HG03066 (cell line): ENCODE results near the gene ERBB2.
"Not testable (repeated sequence)": the region's sequence is repeated elsewhere in the genome, so short reads cannot be mapped to it uniquely, and the experiment has no call there.

Source experiments
- ATAC-seq: cut with Tn5 transposase; IDR thresholded peaks from one replicate; pipeline ENCODE4 v1.9.1; 2021; ENCODE audit warnings: low read depth; ENCODE audit not compliant: unreplicated experiment

The ERBB2 gene

DNA sequence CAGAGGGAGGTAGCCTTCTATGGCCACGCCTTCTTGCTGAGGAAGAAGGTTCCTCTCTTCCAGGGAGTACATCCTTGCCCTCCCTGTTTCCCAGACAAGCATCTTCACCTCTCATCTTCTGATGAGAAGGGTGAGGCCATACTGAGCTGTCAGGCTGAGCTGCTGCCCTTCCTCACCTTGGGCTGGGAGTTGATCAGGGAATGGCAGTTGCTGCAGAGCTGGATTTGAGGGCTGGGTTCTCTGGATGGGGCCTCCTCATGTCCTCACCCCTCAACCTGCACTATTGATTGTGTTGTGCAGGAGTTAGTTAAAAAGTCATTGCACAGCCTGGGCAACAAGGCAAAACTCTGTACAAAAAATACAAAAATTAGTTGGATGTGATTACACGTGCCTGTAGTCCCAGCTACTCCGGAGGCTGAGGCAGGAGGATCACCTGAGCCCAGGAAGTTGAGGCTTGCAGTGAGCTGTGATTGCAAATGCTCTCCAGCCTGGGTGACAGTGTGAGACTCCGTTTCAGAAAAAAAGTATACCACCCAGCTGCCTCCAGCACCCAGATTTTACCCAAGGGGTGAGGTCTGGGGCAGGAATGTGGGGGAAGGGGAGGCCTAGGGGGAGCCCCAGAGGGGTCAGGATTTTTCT, 2.0 kb downstream of the ERBB2 start:
- no peak for ATAC-seq

DNA sequence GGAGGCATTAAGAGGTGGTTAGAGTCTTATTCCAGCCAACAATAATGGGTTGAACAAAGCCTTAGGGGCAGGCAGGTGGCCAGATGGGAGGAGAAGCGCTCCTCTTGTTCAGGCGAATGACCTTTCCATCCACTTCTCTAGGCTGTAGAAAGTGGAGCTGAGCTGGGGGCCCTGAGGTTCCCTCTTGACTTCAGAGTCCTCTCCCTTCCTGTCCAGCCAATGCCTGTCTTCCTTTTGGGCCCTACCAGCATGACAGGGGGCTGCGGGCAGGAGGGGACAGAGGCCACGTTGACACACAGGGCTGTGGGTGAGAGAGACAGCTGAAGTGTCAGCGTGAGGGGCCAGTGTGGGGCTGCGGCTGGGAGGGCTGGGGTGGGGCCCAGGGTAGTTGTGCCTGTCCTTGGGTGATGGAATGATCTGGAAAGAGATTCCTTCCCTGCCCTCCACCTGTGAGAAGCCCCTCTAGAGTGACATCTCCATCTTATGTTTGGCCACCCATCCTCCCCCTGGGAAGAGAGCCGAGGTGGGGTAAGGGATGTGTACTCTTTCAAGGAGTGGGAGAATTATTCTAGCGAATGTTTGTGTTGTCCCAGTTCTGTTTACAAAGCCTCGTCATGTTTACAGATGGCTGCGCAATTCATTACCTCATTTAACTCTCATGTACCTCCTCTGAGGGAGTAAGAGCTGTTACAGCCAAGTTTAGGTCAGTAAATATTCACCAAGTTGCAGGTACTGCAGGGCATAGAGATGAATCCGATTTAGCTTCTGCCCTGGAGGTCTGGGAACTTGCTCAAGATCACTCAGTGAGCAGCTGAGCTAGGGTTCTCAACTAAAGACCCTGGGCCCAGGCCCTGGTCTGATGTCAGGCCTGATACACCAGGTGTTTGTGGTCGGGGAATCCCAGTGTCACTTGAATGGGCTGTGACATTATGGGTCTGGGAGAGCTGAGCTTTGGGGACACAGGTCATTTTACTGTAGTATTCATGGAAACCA, 3.3 kb downstream of the ERBB2 start:
- ATAC-seq, result no peak

DNA sequence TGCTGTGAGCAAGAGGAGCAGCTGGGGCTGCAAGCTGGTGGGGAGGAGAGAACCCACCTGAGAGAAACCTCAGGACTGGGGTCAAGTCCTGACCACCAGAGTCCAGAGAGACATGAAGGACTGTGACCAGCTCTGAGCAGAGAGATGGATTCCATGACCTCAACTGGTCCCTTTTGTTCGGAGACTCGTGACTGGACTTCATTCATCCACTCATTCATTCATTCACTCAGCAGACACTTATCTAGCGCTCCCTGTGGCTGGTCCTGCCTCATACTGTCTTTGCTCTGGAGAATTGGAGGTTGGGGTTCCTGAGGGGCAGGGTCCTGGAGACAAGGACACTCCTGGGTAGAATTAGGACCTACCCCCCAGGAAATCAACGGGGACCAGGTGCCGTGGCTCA, 4.0 kb downstream of the ERBB2 start:
- no peak for ATAC-seq

DNA sequence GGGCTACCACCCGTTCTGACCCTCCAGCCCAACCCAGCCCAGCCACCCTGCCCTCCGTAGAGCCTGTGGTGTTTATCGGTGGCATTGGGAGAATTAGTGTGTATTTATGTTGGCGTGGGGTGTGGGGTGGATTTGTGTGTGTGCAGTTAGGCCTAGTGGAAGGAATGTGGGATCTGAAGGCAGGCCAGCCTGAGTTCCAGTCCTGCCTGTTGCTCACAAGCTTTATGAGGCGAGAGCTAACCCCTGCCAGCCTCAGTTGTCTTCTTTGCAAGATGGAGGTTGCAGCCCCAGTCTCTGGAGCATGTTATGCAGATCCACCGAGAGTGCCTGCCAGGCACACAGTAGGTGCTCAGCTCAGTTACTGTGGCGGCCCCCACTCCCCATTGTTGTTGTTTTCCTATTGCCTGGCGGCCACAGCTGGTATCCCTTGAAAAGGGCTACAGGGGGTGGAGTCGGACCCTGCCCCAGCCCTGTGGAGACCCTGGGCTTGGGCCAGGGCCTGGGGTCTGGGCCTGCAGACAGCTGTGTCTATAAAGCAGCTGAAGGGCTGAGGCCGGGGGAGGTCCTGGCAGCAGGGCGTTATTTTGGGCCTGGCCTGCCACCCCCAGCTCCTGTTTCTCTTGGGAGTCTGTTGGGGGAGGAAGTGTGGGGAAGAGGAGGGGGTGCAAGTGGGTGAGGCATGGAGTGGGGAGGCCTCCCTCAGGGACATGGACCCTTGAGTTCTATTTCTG, 5.1 kb downstream of the ERBB2 start:
- no peak for ATAC-seq

DNA sequence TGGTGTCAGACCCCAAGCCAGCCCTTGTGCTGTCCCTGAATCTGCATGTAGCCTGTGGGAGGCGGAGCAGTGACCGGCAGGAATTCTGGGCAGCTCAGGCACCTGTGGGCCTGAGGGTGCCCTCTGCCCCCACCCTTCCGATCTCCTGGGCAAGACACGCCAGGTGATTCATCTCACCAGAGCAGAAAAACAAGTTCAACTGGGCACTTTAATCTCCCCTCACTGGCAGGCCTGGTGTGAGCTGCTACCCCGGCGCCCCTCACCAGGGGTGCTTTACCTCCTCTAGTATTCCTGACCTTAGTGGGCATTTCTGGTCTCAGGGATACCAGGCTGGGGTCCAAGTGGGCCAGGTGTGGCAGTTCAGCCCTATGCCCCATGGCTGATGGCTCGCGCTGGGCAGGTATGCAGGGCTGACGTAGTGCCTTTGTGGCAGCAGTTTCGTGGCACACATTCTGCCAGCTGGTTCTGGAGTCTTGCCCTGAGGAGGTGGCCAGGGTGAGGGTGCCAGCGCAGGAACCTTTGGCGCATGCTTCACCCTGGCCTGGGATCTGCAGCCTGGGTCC, 6.0 kb downstream of the ERBB2 start:
- ATAC-seq, result no peak

DNA sequence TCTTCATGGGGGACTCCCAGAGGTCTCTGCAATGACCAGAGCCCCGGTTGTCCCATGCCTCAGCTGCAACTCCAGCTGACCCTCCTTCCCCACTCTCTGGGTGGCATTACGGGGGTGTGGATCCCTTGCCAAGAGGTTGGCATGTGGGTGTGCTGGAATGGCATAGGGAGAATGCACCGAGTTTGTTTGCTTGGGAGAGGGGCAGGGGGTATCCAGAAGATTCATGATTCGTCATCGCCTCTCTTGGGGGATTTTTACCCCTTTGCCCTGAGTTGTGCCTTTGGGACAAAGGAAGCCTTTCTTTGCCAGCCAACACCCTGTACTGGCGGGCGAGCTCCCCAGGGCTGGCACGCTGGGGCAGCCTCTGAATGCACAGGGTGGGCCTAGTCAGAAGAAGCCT, 6.5 kb downstream of the ERBB2 start:
- ATAC-seq, result no peak

DNA sequence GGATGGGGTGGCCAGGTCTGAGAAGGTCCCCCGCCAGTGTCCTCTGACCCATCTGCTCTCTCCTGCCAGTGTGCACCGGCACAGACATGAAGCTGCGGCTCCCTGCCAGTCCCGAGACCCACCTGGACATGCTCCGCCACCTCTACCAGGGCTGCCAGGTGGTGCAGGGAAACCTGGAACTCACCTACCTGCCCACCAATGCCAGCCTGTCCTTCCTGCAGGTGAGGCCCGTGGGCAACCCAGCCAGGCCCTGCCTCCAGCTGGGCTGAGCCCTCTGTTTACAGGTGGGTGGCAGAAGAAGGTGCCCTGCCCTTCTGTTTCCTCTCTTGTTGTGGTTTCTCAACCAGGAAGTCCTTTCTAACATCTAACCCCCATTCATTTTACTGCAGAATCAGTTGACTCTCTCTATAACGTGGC, 7.1 kb downstream of the ERBB2 start:
- no peak for ATAC-seq

DNA sequence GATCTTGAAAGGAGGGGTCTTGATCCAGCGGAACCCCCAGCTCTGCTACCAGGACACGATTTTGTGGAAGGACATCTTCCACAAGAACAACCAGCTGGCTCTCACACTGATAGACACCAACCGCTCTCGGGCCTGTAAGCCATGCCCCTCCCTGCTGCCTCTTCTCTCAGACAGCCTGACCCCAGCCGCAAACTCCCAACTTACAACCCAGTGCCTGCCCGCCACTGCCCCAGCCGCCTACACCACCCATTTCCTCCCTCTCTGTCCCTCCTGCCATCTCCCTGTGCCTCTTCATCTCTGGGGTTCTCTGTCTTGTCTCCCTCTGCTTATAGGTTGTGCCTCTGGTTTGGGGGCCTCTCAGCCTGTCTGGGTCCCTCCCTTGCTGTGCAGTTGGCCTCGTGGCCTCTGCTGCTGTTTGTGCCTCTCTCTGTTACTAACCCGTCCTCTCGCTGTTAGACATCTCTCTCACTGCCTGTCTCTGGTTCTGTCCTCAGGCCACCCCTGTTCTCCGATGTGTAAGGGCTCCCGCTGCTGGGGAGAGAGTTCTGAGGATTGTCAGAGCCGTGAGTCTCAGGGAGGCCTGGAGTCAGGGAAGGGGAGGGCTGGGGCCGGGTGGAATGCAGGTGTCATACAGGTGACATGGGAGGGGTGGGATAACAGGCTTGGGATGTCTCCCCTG, 9.6 kb downstream of the ERBB2 start:
- ATAC-seq, result no peak

DNA sequence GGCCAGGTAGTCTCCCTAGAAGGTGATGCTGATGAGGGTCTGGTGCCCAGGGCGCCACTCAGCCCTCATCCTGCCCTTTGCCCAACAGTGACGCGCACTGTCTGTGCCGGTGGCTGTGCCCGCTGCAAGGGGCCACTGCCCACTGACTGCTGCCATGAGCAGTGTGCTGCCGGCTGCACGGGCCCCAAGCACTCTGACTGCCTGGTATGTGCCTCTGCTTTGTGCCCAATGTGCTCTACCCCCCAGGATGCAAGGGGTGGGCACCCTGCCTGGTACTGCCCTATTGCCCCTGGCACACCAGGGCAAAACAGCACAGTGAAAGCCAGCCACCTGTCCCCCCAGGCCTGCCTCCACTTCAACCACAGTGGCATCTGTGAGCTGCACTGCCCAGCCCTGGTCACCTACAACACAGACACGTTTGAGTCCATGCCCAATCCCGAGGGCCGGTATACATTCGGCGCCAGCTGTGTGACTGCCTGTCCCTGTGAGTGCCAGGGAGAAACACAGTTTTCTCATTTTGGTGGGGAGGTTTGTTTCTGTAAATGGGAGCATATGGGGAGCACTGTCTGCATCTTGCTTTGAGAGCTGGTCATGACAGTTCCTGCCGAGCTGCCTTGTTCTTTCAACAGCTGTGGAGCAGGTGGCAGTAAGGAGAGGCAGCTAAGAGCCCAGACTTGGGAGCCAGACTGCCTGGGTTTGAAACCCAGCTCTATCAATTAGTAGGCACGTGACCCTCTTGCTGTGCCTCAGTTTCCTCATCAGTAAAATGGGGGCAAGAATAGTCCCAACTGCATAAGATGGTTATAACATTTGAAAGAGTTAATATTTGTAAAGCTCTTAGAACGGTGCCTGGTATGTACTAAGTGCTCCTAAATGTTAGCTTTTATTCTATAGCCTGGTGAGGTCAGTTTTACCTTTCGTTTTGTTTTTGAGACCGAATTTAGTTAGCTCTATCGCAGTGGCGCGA, 10.4 kb downstream of the ERBB2 start:
- ATAC-seq, result no peak

DNA sequence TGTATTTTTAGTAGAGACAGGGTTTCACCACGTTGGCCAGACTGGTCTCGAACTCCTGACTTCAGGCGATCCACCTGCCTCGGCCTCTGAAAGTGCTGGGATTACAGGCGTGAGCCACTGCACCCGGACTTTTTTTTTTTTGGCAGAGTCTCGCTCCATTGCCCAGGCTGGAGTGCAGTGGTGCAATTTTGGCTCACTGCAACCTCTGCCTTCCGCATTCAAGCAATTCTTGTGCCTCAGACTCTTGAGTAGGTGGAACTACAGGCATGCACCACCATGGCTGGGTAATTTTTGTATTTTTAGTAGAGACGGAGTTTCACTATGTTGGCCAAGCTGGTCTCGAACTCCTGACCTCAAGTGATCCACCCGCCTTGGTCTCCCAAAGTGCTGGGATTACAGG, 11.2 kb downstream of the ERBB2 start:
- ATAC-seq, result not testable (repeated sequence)

DNA sequence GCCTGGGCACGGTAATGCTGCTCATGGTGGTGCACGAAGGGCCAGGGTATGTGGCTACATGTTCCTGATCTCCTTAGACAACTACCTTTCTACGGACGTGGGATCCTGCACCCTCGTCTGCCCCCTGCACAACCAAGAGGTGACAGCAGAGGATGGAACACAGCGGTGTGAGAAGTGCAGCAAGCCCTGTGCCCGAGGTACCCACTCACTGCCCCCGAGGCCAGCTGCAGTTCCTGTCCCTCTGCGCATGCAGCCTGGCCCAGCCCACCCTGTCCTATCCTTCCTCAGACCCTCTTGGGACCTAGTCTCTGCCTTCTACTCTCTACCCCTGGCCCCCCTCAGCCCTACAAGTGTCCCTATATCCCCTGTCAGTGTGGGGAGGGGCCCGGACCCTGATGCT, 12.0 kb downstream of the ERBB2 start:
- no peak for ATAC-seq

DNA sequence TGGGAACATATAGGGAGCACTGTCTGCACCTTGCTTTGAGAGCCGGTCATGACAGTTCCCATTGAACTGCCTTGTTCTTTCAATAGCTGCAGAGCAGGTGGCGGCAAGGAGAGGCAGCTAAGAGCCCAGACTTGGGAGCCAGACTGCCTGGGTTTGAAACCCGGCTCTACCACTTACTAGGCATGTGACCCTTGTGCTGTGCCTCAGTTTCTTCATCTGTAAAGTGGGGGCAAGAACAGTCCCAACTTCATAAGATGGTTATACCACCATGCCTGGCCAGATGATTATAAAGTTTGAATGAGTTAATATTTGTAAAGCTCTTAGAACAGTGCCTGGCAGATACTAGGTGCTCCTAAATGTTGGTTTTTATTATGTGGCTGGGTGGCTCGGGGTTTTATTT, 14.4 kb downstream of the ERBB2 start:
- ATAC-seq, result no peak

DNA sequence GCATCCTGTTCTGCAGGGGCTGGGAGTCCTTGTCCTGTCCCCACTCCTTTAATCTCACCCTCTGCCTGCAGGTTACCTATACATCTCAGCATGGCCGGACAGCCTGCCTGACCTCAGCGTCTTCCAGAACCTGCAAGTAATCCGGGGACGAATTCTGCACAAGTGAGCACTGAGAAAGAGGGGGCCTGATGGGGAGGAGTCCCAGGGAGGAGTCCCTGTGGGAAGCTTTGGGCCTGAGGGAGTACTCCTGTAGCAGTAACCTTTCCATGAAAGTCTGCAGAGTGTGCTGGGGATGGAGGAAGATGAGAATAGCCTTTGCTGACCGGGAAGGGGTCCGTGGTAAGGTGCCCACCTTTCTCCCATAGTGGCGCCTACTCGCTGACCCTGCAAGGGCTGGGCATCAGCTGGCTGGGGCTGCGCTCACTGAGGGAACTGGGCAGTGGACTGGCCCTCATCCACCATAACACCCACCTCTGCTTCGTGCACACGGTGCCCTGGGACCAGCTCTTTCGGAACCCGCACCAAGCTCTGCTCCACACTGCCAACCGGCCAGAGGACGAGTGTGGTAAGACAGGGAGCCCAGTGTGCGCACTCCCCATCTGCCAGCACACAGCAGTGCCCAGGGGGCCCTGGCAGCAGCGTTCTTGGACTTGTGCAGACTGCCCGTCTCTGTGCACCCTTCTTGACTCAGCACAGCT, 15.7 kb downstream of the ERBB2 start:
- ATAC-seq, result no peak

DNA sequence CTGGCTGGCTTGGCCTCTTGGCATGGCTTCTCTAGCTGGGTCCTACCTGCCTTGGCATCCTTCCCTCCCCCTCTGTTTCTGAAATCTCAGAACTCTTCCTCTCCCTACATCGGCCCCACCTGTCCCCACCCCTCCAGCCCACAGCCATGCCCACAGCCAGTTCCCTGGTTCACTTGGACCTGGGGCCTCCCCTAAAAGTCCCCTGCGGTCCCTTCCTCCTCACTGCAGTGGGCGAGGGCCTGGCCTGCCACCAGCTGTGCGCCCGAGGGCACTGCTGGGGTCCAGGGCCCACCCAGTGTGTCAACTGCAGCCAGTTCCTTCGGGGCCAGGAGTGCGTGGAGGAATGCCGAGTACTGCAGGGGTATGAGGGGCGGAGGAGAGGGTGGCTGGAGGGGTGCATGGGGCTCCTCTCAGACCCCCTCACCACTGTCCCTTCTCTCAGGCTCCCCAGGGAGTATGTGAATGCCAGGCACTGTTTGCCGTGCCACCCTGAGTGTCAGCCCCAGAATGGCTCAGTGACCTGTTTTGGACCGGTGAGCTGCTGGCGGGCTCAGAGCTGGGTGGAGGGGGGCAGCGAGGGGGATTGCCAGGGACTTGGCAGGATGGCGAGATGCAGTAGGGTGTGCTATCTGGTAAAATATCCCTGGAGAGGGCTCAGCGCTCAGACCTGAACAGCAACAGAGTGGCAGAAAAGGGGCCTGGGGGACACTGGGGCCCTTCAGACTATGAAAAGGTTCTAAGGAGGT, 16.4 kb downstream of the ERBB2 start:
- ATAC-seq, result no peak

DNA sequence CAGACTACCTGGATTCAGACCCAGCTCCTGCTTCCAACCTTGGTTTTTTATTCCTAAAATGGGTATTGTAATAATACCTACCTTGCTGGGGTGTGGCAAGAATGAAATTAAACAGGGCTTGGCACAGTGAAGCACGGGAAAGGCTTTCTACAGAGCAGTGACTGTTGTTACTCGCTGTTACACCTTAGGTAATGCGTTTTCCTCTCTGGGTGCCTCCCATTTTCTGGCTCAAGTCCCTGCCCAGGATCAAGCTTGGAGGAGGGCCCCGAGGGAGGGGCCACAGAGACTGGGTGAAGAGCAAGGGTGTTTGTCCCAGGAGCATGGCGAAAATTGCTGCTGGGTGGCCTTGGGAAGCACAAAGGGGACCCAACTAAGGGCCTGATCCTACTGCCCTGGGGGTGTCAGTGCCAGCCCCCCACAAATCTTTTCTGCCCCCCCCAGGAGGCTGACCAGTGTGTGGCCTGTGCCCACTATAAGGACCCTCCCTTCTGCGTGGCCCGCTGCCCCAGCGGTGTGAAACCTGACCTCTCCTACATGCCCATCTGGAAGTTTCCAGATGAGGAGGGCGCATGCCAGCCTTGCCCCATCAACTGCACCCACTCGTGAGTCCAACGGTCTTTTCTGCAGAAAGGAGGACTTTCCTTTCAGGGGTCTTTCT, 17.1 kb downstream of the ERBB2 start:
- no peak for ATAC-seq

DNA sequence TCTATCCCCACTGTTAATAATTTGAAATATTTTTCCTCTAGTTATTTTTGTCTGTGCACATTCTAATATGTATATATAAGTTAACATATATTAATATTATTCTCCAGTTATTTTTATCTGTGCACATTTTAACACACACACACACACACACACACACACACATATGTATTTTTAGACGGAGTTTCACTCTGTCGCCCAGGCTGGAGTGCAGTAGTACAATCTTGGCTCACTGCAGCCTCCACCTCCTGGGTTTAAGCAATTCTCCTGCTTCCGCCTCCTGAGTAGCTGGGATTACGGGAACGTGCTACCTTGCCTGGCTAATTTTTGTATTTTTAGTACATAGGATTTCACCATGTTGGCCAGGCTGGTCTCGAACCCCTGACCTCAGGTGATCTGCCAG, 17.8 kb downstream of the ERBB2 start:
- ATAC-seq, result no peak

DNA sequence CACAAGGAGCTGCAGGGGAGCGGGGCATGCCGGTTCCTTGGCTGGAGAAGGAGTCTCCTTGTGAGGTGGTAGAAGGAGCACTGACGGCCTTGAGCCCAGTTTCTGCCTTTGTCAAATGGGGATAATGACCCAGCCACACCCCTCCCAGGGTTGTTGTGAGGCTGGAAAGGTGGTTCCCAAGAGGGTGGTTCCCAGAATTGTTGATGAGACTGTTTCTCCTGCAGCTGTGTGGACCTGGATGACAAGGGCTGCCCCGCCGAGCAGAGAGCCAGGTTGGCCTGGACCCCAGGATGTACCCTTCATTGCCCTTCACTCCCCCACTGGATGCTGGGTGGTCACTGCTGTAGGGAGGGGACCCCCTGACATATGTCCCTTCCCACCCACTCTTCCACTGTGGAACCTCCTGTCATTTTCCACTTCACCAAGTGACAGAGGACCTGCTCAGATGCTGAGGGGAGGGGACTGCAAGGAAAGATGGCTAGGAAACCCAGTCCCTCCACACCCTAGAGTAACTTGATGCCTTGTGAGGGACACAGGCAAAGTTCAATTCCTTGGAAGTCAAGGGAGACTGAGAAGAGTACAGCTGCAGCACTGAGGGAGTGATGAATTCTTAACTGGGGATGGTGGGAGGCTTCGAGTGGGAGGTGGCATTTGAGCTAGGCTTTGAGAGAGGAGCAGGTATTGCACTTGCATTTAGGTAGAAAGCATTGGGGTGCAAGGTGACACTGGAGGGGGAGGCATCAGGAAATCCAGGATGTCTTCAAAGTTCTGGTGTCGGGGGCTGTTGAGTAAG, 19.9 kb downstream of the ERBB2 start:
- no peak for ATAC-seq
